Fibroblast of pulmonary artery (primary cell): ENCODE measurements around the gene TSNAX.

Experiments used
- DNase-seq: peaks from one replicate; pipeline ENCODE4 v3.0.0-alpha.2; 2010; ENCODE audit warnings: low read depth
- H3K4me3 ChIP-seq: replicated peaks from 2 replicates; pipeline ENCODE4 v1.5.1; 2011; ENCODE audit warnings: low read depth, mild to moderate bottlenecking, control low read depth, low read length, moderate library complexity
- CTCF ChIP-seq: IDR thresholded peaks from 2 replicates; pipeline ENCODE4 v1.5.1; 2011; ENCODE audit warnings: mild to moderate bottlenecking, control low read depth, low read length, inconsistent platforms; ENCODE audit errors: missing control alignments

The TSNAX gene

DNA sequence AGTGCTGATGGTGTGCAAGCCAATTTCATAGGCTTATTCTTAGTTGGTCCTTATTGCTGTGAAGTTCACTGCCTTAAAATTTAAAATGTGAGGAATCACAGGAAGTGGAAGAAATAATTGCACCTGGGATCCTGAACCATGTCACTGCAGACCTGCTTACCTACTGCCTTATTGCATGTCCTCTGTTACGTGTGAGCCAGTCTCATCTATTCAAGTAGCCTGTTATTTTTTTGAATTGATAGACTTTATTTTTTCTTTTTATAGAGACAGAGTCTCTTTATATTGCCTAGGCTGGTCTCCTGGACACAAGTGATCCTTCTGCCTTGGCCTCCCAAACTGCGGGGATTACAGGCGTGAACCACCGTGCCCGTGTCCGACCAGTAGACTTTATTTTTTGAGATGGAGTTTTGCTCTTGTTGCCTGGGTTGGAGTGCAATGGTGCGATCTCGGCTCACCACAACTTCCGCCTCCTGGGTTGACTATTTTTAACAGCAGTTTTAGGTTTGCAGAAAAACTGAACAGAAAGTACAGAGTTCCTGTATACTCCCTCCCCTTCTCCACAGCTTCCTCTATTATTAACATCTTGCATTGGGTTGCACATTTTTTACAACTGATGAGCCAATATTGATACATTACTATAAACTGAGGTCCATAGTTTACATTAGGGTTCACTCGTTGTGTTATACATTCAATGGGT lies 84.1 kb downstream of the TSNAX start:
- no peak overlapping the region for H3K4me3 ChIP-seq
- TF ChIP-seq CTCF: no peak
- DNase-seq: no peak

DNA sequence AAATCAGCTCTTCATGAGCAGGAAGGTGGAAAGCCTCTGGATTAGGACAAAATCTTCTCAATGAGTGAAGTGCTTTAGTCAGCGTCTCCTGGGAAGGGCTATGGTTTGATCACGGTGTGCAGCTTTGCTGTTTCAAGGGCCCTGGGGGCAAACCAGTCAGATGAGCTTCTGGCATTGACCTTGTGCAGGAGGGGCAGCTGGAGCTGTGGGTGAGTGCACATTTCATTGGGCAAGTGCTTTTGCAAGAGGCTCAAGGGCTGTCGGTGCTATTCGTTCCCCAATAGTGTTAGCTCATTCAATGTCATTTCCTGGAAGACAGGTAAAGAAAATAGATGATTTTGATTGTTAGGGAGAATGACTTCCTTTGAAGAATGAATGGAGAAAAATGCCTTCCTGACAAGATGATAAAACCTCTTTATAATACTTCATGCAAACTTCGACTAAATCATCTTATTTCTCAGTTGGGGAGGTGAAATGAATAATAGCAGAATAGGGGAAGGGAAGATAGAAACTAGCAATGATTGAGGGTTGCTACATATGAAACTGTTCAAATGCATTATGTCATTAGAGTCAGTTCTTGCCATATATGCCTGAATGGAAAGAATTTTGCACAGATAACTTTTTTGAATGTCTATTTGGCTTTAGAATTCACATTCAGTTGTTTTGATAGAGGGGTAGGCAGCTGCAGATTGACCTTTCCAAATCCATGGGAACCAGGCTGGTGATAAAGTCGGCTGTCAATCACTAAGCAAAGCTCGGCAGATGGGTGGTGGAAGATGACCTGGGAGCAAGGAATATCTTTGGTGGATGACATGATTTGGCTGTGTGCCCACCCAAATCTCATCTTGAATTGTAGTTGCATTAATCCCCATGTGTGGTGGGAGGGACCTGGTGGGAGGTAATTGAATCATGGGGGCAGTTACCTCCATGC lies 85.2 kb downstream of the TSNAX start:
- H3K4me3 ChIP-seq: no peak overlapping the region
- no peak for DNase-seq
- no peak for TF ChIP-seq CTCF
